IPS-15b (cell line): ENCODE results near the gene ZNG1F.
"Not testable (repeated sequence)": the region's sequence is repeated elsewhere in the genome, so short reads cannot be mapped to it uniquely, and the experiment has no call there.

Source experiments
- H3K27me3 ChIP-seq: one replicate; pipeline ENCODE4 v1.6.1; 2013; ENCODE audit warnings: low read length; ENCODE audit not compliant: control insufficient read depth, insufficient read depth
- H3K36me3 ChIP-seq: one replicate; pipeline ENCODE4 v1.6.1; 2013; ENCODE audit warnings: low read length; ENCODE audit not compliant: control insufficient read depth, insufficient read depth
- H3K4me1 ChIP-seq: one replicate; pipeline ENCODE4 v1.6.1; 2013; ENCODE audit warnings: mild to moderate bottlenecking, low read length; ENCODE audit not compliant: control insufficient read depth, insufficient read depth
- H3K4me3 ChIP-seq: one replicate; pipeline ENCODE4 v1.5.1; 2013; ENCODE audit warnings: low read depth, low read length
- H3K9ac ChIP-seq: one replicate; pipeline ENCODE4 v1.6.1; 2013; ENCODE audit warnings: low read depth, mild to moderate bottlenecking, low read length
- H3K9me3 ChIP-seq: one replicate; pipeline ENCODE4 v1.6.1; 2013; ENCODE audit warnings: mild to moderate bottlenecking, low read length; ENCODE audit not compliant: control insufficient read depth, insufficient read depth

ZNG1F gene

GRCh38 chr9:41090922-41091321, 98.2 kb downstream of the ZNG1F start:
- not testable (repeated sequence) for H3K9me3 ChIP-seq, H3K36me3 ChIP-seq, H3K4me1 ChIP-seq, H3K4me3 ChIP-seq, H3K9ac ChIP-seq
- peaks cover 23% of the 10 kb centered on the region for H3K27me3 ChIP-seq

GRCh38 chr9:41090386-41090785, 98.7 kb downstream of the ZNG1F start:
- not testable (repeated sequence) for H3K9ac ChIP-seq, H3K9me3 ChIP-seq, H3K36me3 ChIP-seq, H3K4me1 ChIP-seq, H3K4me3 ChIP-seq
- H3K27me3 ChIP-seq: peaks cover 28% of the 10 kb centered on the region

DNA sequence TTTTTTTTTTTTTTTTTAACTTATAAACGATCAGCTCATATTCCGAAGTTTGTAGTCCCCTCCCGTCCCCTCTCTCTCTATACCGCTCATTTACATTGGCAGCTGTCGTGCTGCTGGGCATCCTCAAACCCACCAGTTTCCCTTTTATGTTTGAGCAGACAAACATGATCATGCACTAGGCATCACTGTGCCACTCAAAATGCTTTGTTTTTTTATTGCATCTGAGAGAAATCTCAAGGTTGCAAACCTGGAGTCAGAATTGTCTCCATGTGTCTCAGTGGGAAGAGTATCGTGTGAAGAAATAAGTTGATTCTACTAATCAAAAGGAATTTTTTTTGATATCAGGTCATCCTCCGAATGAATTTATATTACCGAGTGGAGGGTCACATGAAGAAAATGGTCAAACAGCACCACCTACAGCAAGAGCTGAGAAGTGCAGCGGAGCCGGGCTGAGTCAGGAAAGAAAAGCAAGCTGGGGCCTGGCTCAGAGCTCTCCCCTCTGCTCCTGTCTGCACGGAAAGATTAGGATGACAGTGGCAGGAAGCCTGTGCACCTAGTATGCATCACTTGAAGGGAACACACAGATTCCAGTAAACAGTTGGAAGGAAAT, 100.6 kb downstream of the ZNG1F start:
- H3K4me3 ChIP-seq, H3K36me3 ChIP-seq, H3K4me1 ChIP-seq, H3K9ac ChIP-seq, H3K9me3 ChIP-seq: not testable (repeated sequence)
- H3K27me3 ChIP-seq: peaks cover 33% of the 10 kb centered on the region

GRCh38 chr9:41087929-41088328, 101.2 kb downstream of the ZNG1F start:
- not testable (repeated sequence) for H3K9ac ChIP-seq, H3K4me1 ChIP-seq

DNA sequence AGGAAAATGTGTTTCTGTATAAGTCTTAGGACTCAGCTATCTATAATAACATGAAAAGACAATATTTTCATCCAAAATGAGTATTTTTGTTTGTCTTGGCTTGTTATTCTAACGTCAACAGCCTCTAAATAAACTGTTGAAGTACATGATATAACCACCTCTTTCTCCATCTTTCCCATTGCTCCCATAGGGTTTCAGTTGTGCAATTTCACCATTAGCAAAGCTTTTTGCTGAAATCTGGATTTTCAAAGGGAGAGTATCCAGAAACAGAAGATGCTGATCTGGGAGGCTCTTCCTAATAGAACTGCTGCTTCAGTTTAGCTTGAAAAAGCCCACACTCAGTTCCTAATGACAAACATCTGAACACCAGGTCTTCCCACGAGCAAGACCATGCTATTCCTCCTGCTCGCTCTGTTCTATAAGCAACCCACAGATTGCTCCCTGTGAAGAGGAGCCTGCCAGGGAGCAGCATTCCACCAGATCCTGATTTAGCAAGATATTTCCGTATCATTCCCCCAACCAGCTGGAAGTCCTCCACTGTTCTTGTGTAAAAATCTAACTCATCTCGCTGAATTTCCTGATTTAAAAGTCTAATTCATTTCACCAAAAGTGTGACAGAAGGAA, 101.8 kb downstream of the ZNG1F start:
- not testable (repeated sequence) for H3K9ac ChIP-seq, H3K36me3 ChIP-seq, H3K9me3 ChIP-seq, H3K4me1 ChIP-seq, H3K4me3 ChIP-seq
- peaks cover 41% of the 10 kb centered on the region for H3K27me3 ChIP-seq

More at GRCh38 chr9:41087929-41088328, 101.2 kb downstream of the ZNG1F start:
- not testable (repeated sequence) for H3K36me3 ChIP-seq, H3K9me3 ChIP-seq, H3K4me3 ChIP-seq
- H3K27me3 ChIP-seq: peaks cover 34% of the 10 kb centered on the region

- not testable (repeated sequence) for H3K9ac ChIP-seq, H3K4me3 ChIP-seq, H3K4me1 ChIP-seq, H3K36me3 ChIP-seq, H3K9me3 ChIP-seq
- peaks cover 42% of the 10 kb centered on the region for H3K27me3 ChIP-seq
Measured at GRCh38 chr9:41086685-41087084, 102.4 kb downstream of the ZNG1F start.

DNA sequence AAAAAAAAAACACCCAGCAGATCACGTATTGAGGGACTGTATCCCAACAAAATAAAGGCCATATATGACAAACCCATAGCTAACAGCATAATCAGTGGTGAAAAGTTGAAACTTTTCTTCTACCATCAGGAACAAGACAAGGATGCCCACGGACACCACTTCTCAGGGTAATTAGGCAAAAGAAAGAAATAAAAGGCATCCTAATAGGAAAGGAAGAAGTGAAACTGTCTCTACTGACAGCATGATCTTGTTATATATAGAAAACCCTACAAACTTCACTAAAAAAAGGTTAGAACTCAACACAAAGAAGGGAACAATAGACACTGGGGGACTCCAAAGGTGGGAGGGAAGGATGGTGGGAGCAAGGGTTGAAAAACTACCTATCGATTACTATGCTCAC, 102.9 kb downstream of the ZNG1F start:
- not testable (repeated sequence) for H3K4me3 ChIP-seq, H3K36me3 ChIP-seq, H3K4me1 ChIP-seq, H3K9ac ChIP-seq, H3K9me3 ChIP-seq
- H3K27me3 ChIP-seq: peaks cover 42% of the 10 kb centered on the region

GRCh38 chr9:41082358-41082757, 106.8 kb downstream of the ZNG1F start:
- H3K27me3 ChIP-seq: peaks cover 50% of the 10 kb centered on the region
- H3K9ac ChIP-seq, H3K4me3 ChIP-seq, H3K36me3 ChIP-seq, H3K9me3 ChIP-seq, H3K4me1 ChIP-seq: not testable (repeated sequence)
